GM06990 (cell line): Measurements from ENCODE around the gene PPP1R12B.

Source experiments
- DNase-seq: peaks from one replicate; pipeline ENCODE4 v3.0.0-alpha.2; 2011; ENCODE audit not compliant: insufficient read length; ENCODE audit errors: extremely low read depth
- H3K27me3 ChIP-seq: replicated peaks from 2 replicates; pipeline ENCODE4 v1.6.0; 2011; ENCODE audit warnings: low read length; ENCODE audit not compliant: control insufficient read depth, insufficient read depth
- H3K36me3 ChIP-seq: 2 replicates; pipeline ENCODE4 v1.5.1; 2011; ENCODE audit warnings: low read length; ENCODE audit not compliant: control insufficient read depth, insufficient read depth
- H3K4me3 ChIP-seq: replicated peaks from 2 replicates; pipeline ENCODE4 v1.5.1; 2011; ENCODE audit warnings: low read depth, mild to moderate bottlenecking, control low read depth, low read length
- TF ChIP-seq, protein P1 (sequence below): IDR thresholded peaks from 2 replicates; pipeline ENCODE4 v1.5.1; 2011; ENCODE audit warnings: low read length, control low read depth, mild to moderate bottlenecking, inconsistent platforms; ENCODE audit not compliant: insufficient read depth, poor library complexity, severe bottlenecking

PPP1R12B gene

DNA sequence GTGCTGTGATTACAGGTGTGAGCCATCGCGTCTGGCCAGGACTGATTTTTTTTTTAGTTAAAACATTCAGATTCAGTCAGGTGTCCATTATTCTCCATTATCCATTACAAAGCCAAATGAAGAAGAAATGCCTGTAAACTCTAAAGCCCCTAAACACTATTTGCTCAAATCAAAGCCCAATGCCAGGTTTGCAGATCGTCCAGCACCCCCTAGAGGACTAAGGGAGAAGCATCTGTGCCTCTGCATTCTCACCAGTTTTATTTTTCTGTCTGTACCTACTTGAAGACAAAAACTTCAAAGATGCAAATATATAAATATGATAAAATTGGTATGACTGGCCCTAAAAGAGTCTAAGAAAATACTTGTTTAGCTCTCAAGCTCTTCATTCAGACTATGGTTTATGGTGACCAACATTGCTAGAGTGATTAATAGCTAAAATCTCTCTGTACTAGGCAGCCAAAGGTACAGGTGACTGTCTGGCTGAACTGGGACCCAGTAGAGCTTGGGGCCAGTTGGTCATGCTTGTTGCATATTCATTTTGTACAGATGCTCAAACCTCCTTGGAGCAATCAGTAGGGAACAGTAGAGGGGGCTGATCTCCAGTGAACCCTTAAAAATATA lies 223.3 kb downstream of the PPP1R12B start:
- TF ChIP-seq, protein P1, sequence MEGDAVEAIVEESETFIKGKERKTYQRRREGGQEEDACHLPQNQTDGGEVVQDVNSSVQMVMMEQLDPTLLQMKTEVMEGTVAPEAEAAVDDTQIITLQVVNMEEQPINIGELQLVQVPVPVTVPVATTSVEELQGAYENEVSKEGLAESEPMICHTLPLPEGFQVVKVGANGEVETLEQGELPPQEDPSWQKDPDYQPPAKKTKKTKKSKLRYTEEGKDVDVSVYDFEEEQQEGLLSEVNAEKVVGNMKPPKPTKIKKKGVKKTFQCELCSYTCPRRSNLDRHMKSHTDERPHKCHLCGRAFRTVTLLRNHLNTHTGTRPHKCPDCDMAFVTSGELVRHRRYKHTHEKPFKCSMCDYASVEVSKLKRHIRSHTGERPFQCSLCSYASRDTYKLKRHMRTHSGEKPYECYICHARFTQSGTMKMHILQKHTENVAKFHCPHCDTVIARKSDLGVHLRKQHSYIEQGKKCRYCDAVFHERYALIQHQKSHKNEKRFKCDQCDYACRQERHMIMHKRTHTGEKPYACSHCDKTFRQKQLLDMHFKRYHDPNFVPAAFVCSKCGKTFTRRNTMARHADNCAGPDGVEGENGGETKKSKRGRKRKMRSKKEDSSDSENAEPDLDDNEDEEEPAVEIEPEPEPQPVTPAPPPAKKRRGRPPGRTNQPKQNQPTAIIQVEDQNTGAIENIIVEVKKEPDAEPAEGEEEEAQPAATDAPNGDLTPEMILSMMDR: peak; percentile 89
- H3K27me3 ChIP-seq: no peaks in the 10 kb centered on the region
- H3K4me3 ChIP-seq: no peak overlapping the region
- DNase-seq: no peak
- H3K36me3 ChIP-seq: no peaks in the 10 kb centered on the region

DNA sequence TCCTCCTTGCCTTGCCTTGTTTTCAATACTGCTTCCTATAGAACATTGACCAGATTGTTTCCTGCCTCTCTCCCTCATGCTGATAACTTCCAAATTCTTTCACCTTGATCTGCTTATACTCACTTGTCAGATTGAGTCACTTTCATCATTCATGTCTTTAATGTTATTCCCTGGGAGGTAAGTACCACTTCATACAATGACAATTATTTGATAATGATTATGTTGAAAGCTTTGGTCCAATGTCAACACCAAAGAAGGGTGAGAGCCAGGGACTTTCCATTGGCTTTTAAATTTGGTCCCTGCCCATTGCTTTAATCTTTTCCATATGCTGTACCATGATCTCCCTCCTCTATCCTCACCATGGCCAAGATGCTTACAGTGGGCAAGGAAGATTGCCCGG lies 224.4 kb downstream of the PPP1R12B start:
- TF ChIP-seq, protein P1: no peak
- no peak for DNase-seq
- Histone ChIP-seq H3K27me3 (no peaks in the 10 kb centered on the region), H3K36me3 (no peaks in the 10 kb centered on the region), H3K4me3 (no peak overlapping the region)

DNA sequence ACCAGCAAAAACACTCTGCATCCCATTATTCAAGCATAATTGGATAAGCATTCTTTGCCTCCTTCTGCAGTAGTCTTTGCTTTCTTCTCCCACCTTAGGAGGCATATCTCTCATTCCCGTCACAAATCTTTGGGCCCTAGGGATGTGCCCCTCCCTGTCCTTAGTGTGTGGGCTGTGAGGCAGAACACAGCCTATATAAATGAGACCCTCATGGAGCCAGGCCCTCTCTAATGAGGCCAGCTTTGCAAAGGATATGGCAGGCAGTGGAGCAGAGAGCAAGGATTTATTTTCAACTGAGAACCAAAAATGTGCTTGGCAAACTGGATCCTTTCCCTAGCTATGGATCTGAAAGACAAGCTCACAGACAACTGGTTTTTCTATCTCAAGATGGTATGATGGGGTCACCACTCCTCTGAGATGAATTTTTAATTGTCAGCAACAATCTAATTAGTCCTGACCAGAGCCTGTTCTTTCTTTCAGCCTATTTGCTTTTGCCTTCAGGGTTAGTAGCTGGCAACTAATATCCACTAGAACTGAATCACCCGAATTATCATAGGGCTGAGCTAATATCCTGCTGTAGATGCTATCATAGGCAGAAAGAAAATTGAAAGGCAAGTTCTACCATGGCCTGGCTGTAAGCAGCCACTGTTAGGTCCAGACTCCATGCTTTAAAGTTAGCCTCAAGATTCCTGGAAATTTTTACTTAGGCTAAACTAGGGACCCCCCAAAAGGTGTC lies 227.6 kb downstream of the PPP1R12B start:
- H3K4me3 ChIP-seq: no peak overlapping the region
- no peaks in the 10 kb centered on the region for H3K36me3 ChIP-seq
- TF ChIP-seq, protein P1: no peak
- H3K27me3 ChIP-seq: no peaks in the 10 kb centered on the region
- DNase-seq: no peak

DNA sequence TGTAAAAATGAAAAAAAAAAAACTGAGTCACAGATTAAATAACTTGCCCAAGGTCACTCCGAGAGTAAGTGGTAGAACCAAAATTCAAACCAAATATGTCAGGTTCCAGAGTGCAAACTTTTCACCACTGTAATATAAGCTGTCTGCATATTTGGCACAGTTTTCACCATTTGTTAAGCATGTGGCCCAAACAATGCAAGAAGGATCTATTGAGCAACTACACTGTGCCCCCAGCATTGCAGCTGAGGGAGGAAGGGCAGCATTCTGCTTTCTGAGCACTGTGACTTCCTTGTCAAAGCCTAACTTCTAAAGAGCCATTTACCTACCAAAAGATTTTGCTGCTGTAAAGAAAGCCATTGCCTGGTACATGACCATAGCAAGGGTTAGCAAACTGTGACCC lies 228.3 kb downstream of the PPP1R12B start:
- Histone ChIP-seq H3K27me3 (no peaks in the 10 kb centered on the region), H3K36me3 (no peaks in the 10 kb centered on the region), H3K4me3 (no peak overlapping the region)
- TF ChIP-seq, protein P1: no peak
- DNase-seq: no peak

DNA sequence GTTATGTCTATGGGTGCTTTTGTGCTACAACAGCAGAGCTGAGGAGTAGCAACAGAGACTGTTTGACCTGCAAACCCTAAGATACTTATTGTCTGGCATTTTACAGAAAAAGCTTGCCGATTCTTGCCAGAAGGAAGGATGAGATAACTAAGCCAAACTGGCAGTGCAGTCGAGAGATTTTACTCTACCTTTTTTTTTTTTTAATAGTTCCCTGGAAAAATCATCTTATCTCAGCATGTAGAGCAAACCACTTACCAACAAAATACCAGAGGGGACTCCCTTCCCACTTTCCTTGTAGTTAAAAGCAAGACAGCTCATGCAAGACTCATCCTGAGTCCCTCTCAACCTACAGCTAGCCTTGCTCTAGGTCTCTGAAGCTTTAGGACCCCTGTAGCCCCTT lies 228.9 kb downstream of the PPP1R12B start:
- H3K4me3 ChIP-seq: no peak overlapping the region

More for the DNA sequence above, 228.9 kb downstream of the PPP1R12B start:
- no peak for DNase-seq
- Histone ChIP-seq H3K36me3 (no peaks in the 10 kb centered on the region), H3K27me3 (no peaks in the 10 kb centered on the region)
- TF ChIP-seq, protein P1: no peak
